ENCODE results near the gene RPE.
A peak's percentile ranks its signal among the peaks of the same experiment; 100 is the strongest.

The RPE gene

GRCh38 chr2:209988010-209988409 is 14.4 kb upstream of the RPE start:
- no peak overlapping the region for H3K9ac ChIP-seq (ENCODE audit: insufficient read length)
- H3K9me3 ChIP-seq (ENCODE audit: low read depth, low read length) = no peaks in the 10 kb centered on the region
- no peak for DNase-seq (ENCODE audit: low read depth, low spot score)
- H3K4me3 ChIP-seq = no peak overlapping the region
- no peaks in the 10 kb centered on the region for H3K36me3 ChIP-seq (ENCODE audit: insufficient read depth, low read length)
- H3K27ac ChIP-seq = no peak overlapping the region
- TF ChIP-seq POLR2AphosphoS5 (IDR thresholded peaks at IDR 0.05; ENCODE audit: borderline replicate concordance, low read depth, low read length) (no peak), EZH2 (IDR thresholded peaks at IDR 0.05) (no peak), FOXP2 (optimal IDR thresholded peaks at IDR 0.05; ENCODE audit: control extremely low read depth, extremely low read length, insufficient read depth) (no peak)

GRCh38 chr2:209990838-209991237 is 11.6 kb upstream of the RPE start:
- H3K4me3 ChIP-seq = no peak overlapping the region
- no peaks in the 10 kb centered on the region for H3K36me3 ChIP-seq (ENCODE audit: insufficient read depth, low read length)
- no peak overlapping the region for H3K9ac ChIP-seq (ENCODE audit: insufficient read length)
- no peak overlapping the region for H3K27ac ChIP-seq
- no peaks in the 10 kb centered on the region for H3K9me3 ChIP-seq (ENCODE audit: low read depth, low read length)
- no peak for DNase-seq (ENCODE audit: low read depth, low spot score)
- TF ChIP-seq FOXP2 (optimal IDR thresholded peaks at IDR 0.05; ENCODE audit: control extremely low read depth, extremely low read length, insufficient read depth) (no peak), EZH2 (IDR thresholded peaks at IDR 0.05) (no peak), POLR2AphosphoS5 (IDR thresholded peaks at IDR 0.05; ENCODE audit: borderline replicate concordance, low read depth, low read length) (no peak)

- Histone ChIP-seq H3K4me3 (no peak overlapping the region), H3K27ac (no peak overlapping the region), H3K36me3 (ENCODE audit: insufficient read depth, low read length) (no peaks in the 10 kb centered on the region), H3K9ac (ENCODE audit: insufficient read length) (no peak overlapping the region), H3K9me3 (ENCODE audit: low read depth, low read length) (no peaks in the 10 kb centered on the region)
- TF ChIP-seq EZH2 (IDR thresholded peaks at IDR 0.05) (no peak), POLR2AphosphoS5 (IDR thresholded peaks at IDR 0.05; ENCODE audit: borderline replicate concordance, low read depth, low read length) (no peak), FOXP2 (optimal IDR thresholded peaks at IDR 0.05; ENCODE audit: control extremely low read depth, extremely low read length, insufficient read depth) (no peak)
- DNase-seq (ENCODE audit: low read depth, low spot score) = no peak
Observed at GRCh38 chr2:209993968-209994367, 8.5 kb upstream of the RPE start.

- TF ChIP-seq EZH2 (IDR thresholded peaks at IDR 0.05) = no peak
- TF ChIP-seq POLR2AphosphoS5 (IDR thresholded peaks at IDR 0.05; ENCODE audit: borderline replicate concordance, low read depth, low read length) = no peak
- TF ChIP-seq FOXP2 (optimal IDR thresholded peaks at IDR 0.05; ENCODE audit: control extremely low read depth, extremely low read length, insufficient read depth) = no peak
- no peaks in the 10 kb centered on the region for H3K9me3 ChIP-seq (ENCODE audit: low read depth, low read length)
Observed at GRCh38 chr2:209998596-209998995, 3.8 kb upstream of the RPE start.

GRCh38 chr2:210000464-210001324 is 1.7 kb upstream of the RPE start:
- Histone ChIP-seq H3K36me3 (ENCODE audit: insufficient read depth, low read length) (peaks cover 16% of the 10 kb centered on the region), H3K27ac (no peak overlapping the region), H3K4me3 (no peak overlapping the region), H3K9me3 (ENCODE audit: low read depth, low read length) (no peaks in the 10 kb centered on the region), H3K9ac (ENCODE audit: insufficient read length) (no peak overlapping the region)
- TF ChIP-seq FOXP2 (optimal IDR thresholded peaks at IDR 0.05; ENCODE audit: control extremely low read depth, extremely low read length, insufficient read depth) (no peak), EZH2 (IDR thresholded peaks at IDR 0.05) (no peak), POLR2AphosphoS5 (IDR thresholded peaks at IDR 0.05; ENCODE audit: borderline replicate concordance, low read depth, low read length) (no peak)
- no peak for DNase-seq (ENCODE audit: low read depth, low spot score)

More at GRCh38 chr2:209998596-209998995, 3.8 kb upstream of the RPE start:
- no peak for DNase-seq (ENCODE audit: low read depth, low spot score)
- Histone ChIP-seq H3K27ac (no peak overlapping the region), H3K4me3 (no peak overlapping the region), H3K36me3 (ENCODE audit: insufficient read depth, low read length) (no peaks in the 10 kb centered on the region; the same call in 1 of the 2 replicates), H3K9ac (ENCODE audit: insufficient read length) (no peak overlapping the region)

GRCh38 chr2:210003359-210003758 is 921 bp downstream of the RPE start:
- Histone ChIP-seq H3K4me3 (peak overlapping the region; percentile 90), H3K9me3 (ENCODE audit: low read depth, low read length) (no peaks in the 10 kb centered on the region), H3K36me3 (ENCODE audit: insufficient read depth, low read length) (peaks cover 36% of the 10 kb centered on the region), H3K27ac (no peak overlapping the region), H3K9ac (ENCODE audit: insufficient read length) (peak overlapping the region; percentile 81)
- DNase-seq (ENCODE audit: low read depth, low spot score) = no peak
- TF ChIP-seq FOXP2 (optimal IDR thresholded peaks at IDR 0.05; ENCODE audit: control extremely low read depth, extremely low read length, insufficient read depth) = no peak

GRCh38 chr2:210004881-210005280 is 2.4 kb downstream of the RPE start:
- Histone ChIP-seq H3K4me3 (no peak overlapping the region; the same call in 1 of the 2 replicates), H3K9ac (ENCODE audit: insufficient read length) (no peak overlapping the region), H3K27ac (no peak overlapping the region), H3K9me3 (ENCODE audit: low read depth, low read length) (no peaks in the 10 kb centered on the region), H3K36me3 (ENCODE audit: insufficient read depth, low read length) (peaks cover 51% of the 10 kb centered on the region)
- TF ChIP-seq POLR2AphosphoS5 (IDR thresholded peaks at IDR 0.05; ENCODE audit: borderline replicate concordance, low read depth, low read length) = no peak
- no peak for TF ChIP-seq EZH2 (IDR thresholded peaks at IDR 0.05)
- no peak for TF ChIP-seq FOXP2 (optimal IDR thresholded peaks at IDR 0.05; ENCODE audit: control extremely low read depth, extremely low read length, insufficient read depth)
- no peak for DNase-seq (ENCODE audit: low read depth, low spot score)

- no peak for DNase-seq (ENCODE audit: low read depth, low spot score)
- H3K27ac ChIP-seq = no peak overlapping the region
- TF ChIP-seq POLR2AphosphoS5 (IDR thresholded peaks at IDR 0.05; ENCODE audit: borderline replicate concordance, low read depth, low read length) (no peak), EZH2 (IDR thresholded peaks at IDR 0.05) (no peak), FOXP2 (optimal IDR thresholded peaks at IDR 0.05; ENCODE audit: control extremely low read depth, extremely low read length, insufficient read depth) (no peak)
- no peak overlapping the region for H3K9ac ChIP-seq (ENCODE audit: insufficient read length)
- no peaks in the 10 kb centered on the region for H3K9me3 ChIP-seq (ENCODE audit: low read depth, low read length)
- H3K36me3 ChIP-seq (ENCODE audit: insufficient read depth, low read length) = peaks cover 78% of the 10 kb centered on the region
- no peak overlapping the region for H3K4me3 ChIP-seq
Observed at GRCh38 chr2:210007895-210008294, 5.5 kb downstream of the RPE start.
